Fibroblast of peridontal ligament (primary cell): Measurements from ENCODE around the gene AFAP1.

ENCODE experiments used
- DNase-seq: peaks from one replicate; pipeline ENCODE4 v3.0.0-alpha.2; 2010; ENCODE audit errors: extremely low read depth

AFAP1 gene

GRCh38 chr4:7894677-7895181 lies 44.9 kb downstream of the AFAP1 start:
- DNase-seq: no peak

- no peak for DNase-seq
Observed at GRCh38 chr4:7894098-7894676, 45.5 kb downstream of the AFAP1 start.

GRCh38 chr4:7893539-7893938 lies 46.1 kb downstream of the AFAP1 start:
- no peak for DNase-seq

GRCh38 chr4:7892212-7893019 lies 47.2 kb downstream of the AFAP1 start:
- peak; percentile 74 for DNase-seq

- DNase-seq: peak; percentile 72
Observed at GRCh38 chr4:7890635-7891393, 48.8 kb downstream of the AFAP1 start.

- DNase-seq: no peak
Observed at GRCh38 chr4:7887436-7887835, 52.2 kb downstream of the AFAP1 start.

GRCh38 chr4:7886007-7886973 lies 53.4 kb downstream of the AFAP1 start:
- peak; percentile 63 for DNase-seq

- DNase-seq: no peak
Observed at GRCh38 chr4:7885216-7886006, 54.2 kb downstream of the AFAP1 start.

- no peak for DNase-seq
Observed at GRCh38 chr4:7880683-7881082, 59.0 kb downstream of the AFAP1 start.

GRCh38 chr4:7879127-7879526 lies 60.5 kb downstream of the AFAP1 start:
- no peak for DNase-seq

- DNase-seq: no peak
Observed at GRCh38 chr4:7878323-7878722, 61.3 kb downstream of the AFAP1 start.

- no peak for DNase-seq
Observed at GRCh38 chr4:7877176-7877575, 62.5 kb downstream of the AFAP1 start.

GRCh38 chr4:7876201-7876875 lies 63.3 kb downstream of the AFAP1 start:
- peak; percentile 42 for DNase-seq

GRCh38 chr4:7874838-7875237 lies 64.8 kb downstream of the AFAP1 start:
- DNase-seq: no peak

- no peak for DNase-seq
Observed at GRCh38 chr4:7873881-7874280, 65.8 kb downstream of the AFAP1 start.

GRCh38 chr4:7872264-7872771 lies 67.3 kb downstream of the AFAP1 start:
- DNase-seq: peak; percentile 99

GRCh38 chr4:7871356-7871755 lies 68.3 kb downstream of the AFAP1 start:
- no peak for DNase-seq

- no peak for DNase-seq
Observed at GRCh38 chr4:7868892-7869471, 70.7 kb downstream of the AFAP1 start.

GRCh38 chr4:7868436-7868775 lies 71.3 kb downstream of the AFAP1 start:
- no peak for DNase-seq
